Esophagus (tissue), 2 donors: ENCODE measurements around the gene PGK1. TPM values are rescaled to one million over a fixed set of nuclear protein-coding genes. Genes with fewer than 3 reads are reported as not detected.
"Not testable (repeated sequence)": the region's sequence is repeated elsewhere in the genome, so short reads cannot be mapped to it uniquely, and the experiment has no call there.

Experiments
- H3K27ac ChIP-seq, 2 donors: one replicate each; pipeline ENCODE4 v1.5.1; 2013; ENCODE audit warnings: low read depth in 2 of 2, mild to moderate bottlenecking in 2 of 2, inconsistent platforms in 1 of 2, low read length in 1 of 2, moderate library complexity in 1 of 2
- H3K27me3 ChIP-seq, 2 donors: one replicate each; pipeline ENCODE4 v1.6.1; 2013; ENCODE audit warnings: low read length in 2 of 2, control low read depth in 1 of 2, mild to moderate bottlenecking in 1 of 2; ENCODE audit not compliant: insufficient read depth in 2 of 2, control insufficient read depth in 1 of 2
- H3K36me3 ChIP-seq, 2 donors: one replicate each; pipeline ENCODE4 v1.6.1; 2013; ENCODE audit warnings: low read length in 1 of 2; ENCODE audit not compliant: control insufficient read depth in 2 of 2, insufficient read depth in 2 of 2
- H3K4me1 ChIP-seq, 2 donors: one replicate each; pipeline ENCODE4 v1.6.1; 2013; ENCODE audit warnings: low read length in 1 of 2; ENCODE audit not compliant: control insufficient read depth in 2 of 2, insufficient read depth in 2 of 2
- H3K4me3 ChIP-seq, 2 donors: one replicate each; pipeline ENCODE4 v1.5.1; 2013; ENCODE audit warnings: low read length in 2 of 2, mild to moderate bottlenecking in 2 of 2, low read depth in 1 of 2, moderate library complexity in 1 of 2
- H3K9me3 ChIP-seq, 2 donors: one replicate each; pipeline ENCODE4 v1.6.1; 2013; ENCODE audit warnings: mild to moderate bottlenecking in 2 of 2, low read depth in 1 of 2, low read length in 1 of 2, moderate library complexity in 1 of 2; ENCODE audit not compliant: control insufficient read depth in 2 of 2, insufficient read depth in 1 of 2
- WGBS, 2 donors: extraction: QIAGEN DNeasy Blood & Tissue Kit; methylation state at CpG; one replicate each; pipeline ENCODE4 v1.1.7; 2013; 5-methylcytosine and 5-hydroxymethylcytosine counted together
- polyA plus RNA-seq, 2 donors: library from polyadenylated mRNA; stranded (reverse); fragments of 200-250 nt; gene quantifications; one replicate each; pipeline ENCODE4 v1.2.3, GENCODE V29; 2013
- donor health status: healthy with polysubstance abuse.
- donor health status: Bipolar disorder and iron deficiency.

Gene PGK1
- polyA plus RNA-seq, 2 donors = 86.0 to 238 TPM

DNA sequence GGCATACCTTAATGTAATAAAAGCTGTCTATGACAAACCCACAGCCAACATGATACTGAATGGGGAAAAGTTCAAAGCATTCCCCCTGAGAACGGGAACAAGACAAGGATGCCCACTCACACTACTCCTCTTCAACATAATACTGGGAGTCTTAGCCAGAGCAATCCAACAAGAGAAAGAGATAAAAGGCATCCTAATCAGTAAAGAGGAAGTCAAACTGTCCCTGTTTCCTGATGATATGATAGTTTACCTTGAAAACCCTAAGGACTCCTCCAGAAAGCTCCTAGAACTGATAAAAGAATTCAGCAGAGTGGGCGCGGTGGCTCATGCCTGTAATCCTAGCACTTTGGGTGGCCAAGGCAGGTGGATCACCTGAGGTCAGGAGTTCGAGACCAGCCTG is 59.1 kb downstream of the PGK1 start:
- H3K36me3 ChIP-seq, H3K4me3 ChIP-seq, H3K27me3 ChIP-seq, H3K27ac ChIP-seq, H3K4me1 ChIP-seq, H3K9me3 ChIP-seq: not testable (repeated sequence)
- WGBS, 2 donors = 79 to 87% methylated on average over 4 of the region's 4 CpGs

DNA sequence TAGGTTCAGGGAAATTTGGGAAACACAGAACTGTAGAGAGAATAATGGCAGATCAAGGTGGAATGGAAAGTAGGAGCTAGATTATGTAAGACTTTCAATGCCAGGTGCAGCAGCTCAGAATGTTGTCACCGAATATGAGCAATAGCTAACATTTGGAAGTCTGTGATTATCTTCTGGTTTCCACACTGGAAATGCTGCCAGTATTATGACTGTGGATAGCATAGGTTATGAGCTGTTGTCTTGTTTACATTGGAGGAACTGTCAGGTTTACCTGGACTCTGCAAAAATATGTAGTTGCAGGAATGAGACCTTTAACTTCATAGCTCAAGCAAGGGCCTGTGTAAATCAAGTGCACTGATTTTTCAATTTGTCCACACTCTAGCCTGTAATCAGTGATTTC is 61.4 kb downstream of the PGK1 start:
- H3K27ac ChIP-seq = no peak overlapping the region
- H3K36me3 ChIP-seq = no peaks in the 10 kb centered on the region
- no peak overlapping the region for H3K4me3 ChIP-seq
- H3K4me1 ChIP-seq = no peaks in the 10 kb centered on the region
- 56 to 63% methylated on average over 1 of the region's 1 CpG for WGBS, 2 donors
- H3K9me3 ChIP-seq = no peaks in the 10 kb centered on the region
- H3K27me3 ChIP-seq = no peaks in the 10 kb centered on the region

- no peaks in the 10 kb centered on the region for H3K4me1 ChIP-seq
- no peaks in the 10 kb centered on the region for H3K9me3 ChIP-seq
- H3K36me3 ChIP-seq = no peaks in the 10 kb centered on the region
- no peak overlapping the region for H3K4me3 ChIP-seq
- H3K27me3 ChIP-seq = no peaks in the 10 kb centered on the region
- no peak overlapping the region for H3K27ac ChIP-seq
These were observed 64.0 kb downstream of the PGK1 start for GRCh38 chrX:78168065-78168464.

Other genes starting within 250 kb of the PGK1 start
- gene MAGT1, start 208.8 kb upstream of the PGK1 start, polyA plus RNA-seq = 10 to 100 TPM; 12.8 to 17.7 TPM
- 1,000 to 10,000 TPM in 1 of 2 donors, 100 to 1,000 TPM in 1; 982 to 1,162 TPM for gene COX7B, start 204.8 kb upstream of the PGK1 start, polyA plus RNA-seq
- 1 to 10 TPM; 2.1 to 2.7 TPM for gene ATP7A, start 193.6 kb upstream of the PGK1 start, polyA plus RNA-seq
- not detected for gene PGAM4, start 134.6 kb upstream of the PGK1 start, polyA plus RNA-seq
- gene TAF9B, start 35.4 kb downstream of the PGK1 start, polyA plus RNA-seq = 10 to 100 TPM; 10.6 to 10.9 TPM
- 1 to 10 TPM in 1 of 2 donors, under 1 TPM in 1; 0.84 to 1.0 TPM for gene CYSLTR1, start 223.4 kb downstream of the PGK1 start, polyA plus RNA-seq